ENCODE measurements around the gene ELAVL2. TPM values are rescaled to one million over a fixed set of nuclear protein-coding genes. Genes with fewer than 3 reads are reported as not detected.
A peak's percentile ranks its signal among the peaks of the same experiment; 100 is the strongest.

Gene ELAVL2
- total and polyA plus RNA-seq, 12 donors: under 0.01 to 0.64 (median 0.11) TPM; not detected in 5

- TF ChIP-seq CTCF (IDR thresholded peaks at IDR 0.05): no peak
- Histone ChIP-seq H3K27me3 (no peaks in the 10 kb centered on the region), H3K9me3 (no peaks in the 10 kb centered on the region), H3K4me1 (peaks cover 0 to 18% (median 0%) of the 10 kb centered on the region in 9 donors), H3K36me3 (no peaks in the 10 kb centered on the region), H3K4me3 (no peak overlapping the region), H3K27ac (peak overlapping the region in 3 of 10 donors; percentile 32 to 56 (median 37))
- ATAC-seq (peak in 2 of 8 donors; percentile 21 to 33), DNase-seq (no peak)
- WGBS, 2 donors: 55 to 66% methylated on average over 9 of the region's 9 CpGs
- intact Hi-C loops (cut with DNase I): no loop called here
Observed at GRCh38 chr9:23682352-23682751, 143.7 kb downstream of the ELAVL2 start.

- Histone ChIP-seq H3K36me3 (no peaks in the 10 kb centered on the region), H3K27me3 (no peaks in the 10 kb centered on the region), H3K9me3 (no peaks in the 10 kb centered on the region), H3K4me1 (peaks cover 0 to 7% (median 0%) of the 10 kb centered on the region in 9 donors), H3K4me3 (no peak overlapping the region), H3K27ac (no peak overlapping the region)
- 63 to 64% methylated on average over 3 of the region's 3 CpGs for WGBS, 2 donors
- no peak for TF ChIP-seq CTCF (IDR thresholded peaks at IDR 0.05)
- intact Hi-C loops (cut with DNase I): no loop called here
- ATAC-seq (no peak), DNase-seq (no peak)
Observed at GRCh38 chr9:23677446-23677845, 148.6 kb downstream of the ELAVL2 start.

- intact Hi-C loops (cut with DNase I): no loop called here
- ATAC-seq (no peak), DNase-seq (no peak)
- no peak overlapping the region for H3K27ac ChIP-seq
- H3K4me3 ChIP-seq: no peak overlapping the region
- no peaks in the 10 kb centered on the region for H3K27me3 ChIP-seq
- no peak for TF ChIP-seq CTCF (IDR thresholded peaks at IDR 0.05)
- H3K4me1 ChIP-seq: no peaks in the 10 kb centered on the region
- H3K36me3 ChIP-seq: no peaks in the 10 kb centered on the region
- H3K9me3 ChIP-seq: no peaks in the 10 kb centered on the region
- WGBS, 2 donors: 88 to 91% methylated on average over 6 of the region's 6 CpGs
Observed at GRCh38 chr9:23674016-23674585, 151.9 kb downstream of the ELAVL2 start.

GRCh38 chr9:23672151-23672550, 153.9 kb downstream of the ELAVL2 start:
- no peak for TF ChIP-seq CTCF (IDR thresholded peaks at IDR 0.05)
- ATAC-seq (no peak), DNase-seq (no peak)
- Histone ChIP-seq H3K4me3 (no peak overlapping the region), H3K27ac (no peak overlapping the region), H3K9me3 (no peaks in the 10 kb centered on the region), H3K36me3 (no peaks in the 10 kb centered on the region), H3K4me1 (no peaks in the 10 kb centered on the region), H3K27me3 (no peaks in the 10 kb centered on the region)
- 69% methylated on average over 6 of the region's 6 CpGs for WGBS, 2 donors
- intact Hi-C loops (cut with DNase I): no loop called here

Measured in heart right ventricle (tissue), 16 donors.